Lung (tissue), 12 donors: ENCODE results near the gene PADI4. TPM values are rescaled to one million over a fixed set of nuclear protein-coding genes. Genes with fewer than 3 reads are reported as not detected.

Experiments
- ATAC-seq: fragments of 200-7000 bp; cut with Tn5 transposase; one replicate; pipeline ENCODE4 v1.9.1; 2020; ENCODE audit warnings: moderate number of reproducible peaks; ENCODE audit not compliant: insufficient read depth, low FRiP score
- DNase-seq, 3 donors: peaks; one replicate each; pipeline ENCODE4 v3.0.0-alpha.2; 2013 to 2017
- H3K27ac ChIP-seq, 2 donors: one replicate each; pipeline ENCODE4 v1.5.1; 2013; ENCODE audit warnings: mild to moderate bottlenecking in 2 of 2, moderate library complexity in 2 of 2, control low read depth in 1 of 2, inconsistent platforms in 1 of 2, low read depth in 1 of 2, low read length in 1 of 2
- H3K27me3 ChIP-seq, 3 donors: one replicate each; pipeline ENCODE4 v1.5.1; 2013; ENCODE audit warnings: low read length in 2 of 3; ENCODE audit not compliant: control insufficient read depth in 3 of 3, insufficient read depth in 3 of 3
- H3K36me3 ChIP-seq, 4 donors: one replicate each; pipeline ENCODE4 v1.5.1; 2013; ENCODE audit warnings: low read length in 4 of 4, mild to moderate bottlenecking in 1 of 4, moderate library complexity in 1 of 4; ENCODE audit not compliant: control insufficient read depth in 4 of 4, insufficient read depth in 4 of 4
- H3K4me1 ChIP-seq, 5 donors: one replicate each; pipeline ENCODE4 v1.5.1; 2013; ENCODE audit warnings: low read length in 5 of 5, mild to moderate bottlenecking in 2 of 5, moderate library complexity in 1 of 5; ENCODE audit not compliant: control insufficient read depth in 5 of 5, insufficient read depth in 5 of 5
- H3K4me3 ChIP-seq: one replicate; pipeline ENCODE4 v1.5.1; 2013; ENCODE audit warnings: mild to moderate bottlenecking, control low read depth, moderate library complexity
- H3K9ac ChIP-seq, 2 donors: one replicate each; pipeline ENCODE4 v1.5.1; 2013; ENCODE audit warnings: low read length in 2 of 2, control low read depth in 1 of 2; ENCODE audit not compliant: insufficient read depth in 1 of 2
- H3K9me3 ChIP-seq, 4 donors: one replicate each; pipeline ENCODE4 v1.5.1; 2013; ENCODE audit warnings: low read length in 3 of 4, mild to moderate bottlenecking in 1 of 4, moderate library complexity in 1 of 4; ENCODE audit not compliant: control insufficient read depth in 4 of 4, insufficient read depth in 3 of 4
- CTCF ChIP-seq: IDR thresholded peaks from 2 replicates; pipeline ENCODE4 v1.5.1; 2012; ENCODE audit warnings: mild to moderate bottlenecking; ENCODE audit errors: control extremely low read depth, extremely low read depth
- WGBS, 2 donors: extraction: QIAGEN DNeasy Blood & Tissue Kit; methylation state at CpG; one replicate each; pipeline ENCODE4 v1.1.7; 2013; 5-methylcytosine and 5-hydroxymethylcytosine counted together
- polyA plus RNA-seq, 2 donors: library from polyadenylated mRNA; stranded (reverse); fragments of 200-250 nt; gene quantifications; one replicate each; pipeline ENCODE4 v1.2.1, GENCODE V29; 2013
- total RNA-seq, 2 donors: library from RNA; depleted of rRNA in 1 of 2; stranded (reverse); fragments of >200 nt in 1 of 2; gene quantifications; one replicate each; pipeline ENCODE4 v1.2.1, GENCODE V29; 2014 to 2021
- donor health status: control.
- donor health status: control.
- donor health status: Bipolar disorder and iron deficiency.
- donor health status: healthy.
- donor health status: DM: yes; HTN: yes; CAD: no.

The PADI4 gene
- total and polyA plus RNA-seq, 4 donors: 1.7 to 22.5 (median 14.2) TPM

DNA sequence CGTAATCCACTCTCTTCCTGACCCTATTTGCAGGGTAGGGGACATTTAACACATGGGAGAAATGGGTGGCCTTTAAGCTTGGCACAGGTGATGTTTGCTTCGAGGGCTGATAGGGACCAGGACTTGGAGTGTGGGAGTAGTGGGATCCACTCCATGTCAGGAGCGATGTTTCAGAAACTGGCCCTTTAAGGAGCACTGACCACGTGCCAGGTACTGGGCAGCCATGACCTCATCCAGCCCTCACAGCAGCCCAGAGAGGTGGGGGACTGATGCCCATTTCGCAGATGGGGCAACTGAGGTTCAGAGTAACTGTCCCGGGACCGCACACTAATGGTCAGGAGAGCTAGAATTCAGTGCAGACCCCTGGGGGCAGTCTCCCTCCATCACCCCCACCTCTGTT lies 47.7 kb upstream of the PADI4 start:
- Histone ChIP-seq H3K36me3 (no peaks in the 10 kb centered on the region), H3K9ac (no peak overlapping the region), H3K4me3 (no peak overlapping the region), H3K4me1 (no peaks in the 10 kb centered on the region), H3K9me3 (peaks cover 0 to 2% (median 0%) of the 10 kb centered on the region in 4 donors), H3K27ac (no peak overlapping the region), H3K27me3 (no peaks in the 10 kb centered on the region)
- no peak for TF ChIP-seq CTCF
- DNase-seq (no peak), ATAC-seq (no peak)
- WGBS, 2 donors: 81 to 92% methylated on average over 7 of the region's 7 CpGs

DNA sequence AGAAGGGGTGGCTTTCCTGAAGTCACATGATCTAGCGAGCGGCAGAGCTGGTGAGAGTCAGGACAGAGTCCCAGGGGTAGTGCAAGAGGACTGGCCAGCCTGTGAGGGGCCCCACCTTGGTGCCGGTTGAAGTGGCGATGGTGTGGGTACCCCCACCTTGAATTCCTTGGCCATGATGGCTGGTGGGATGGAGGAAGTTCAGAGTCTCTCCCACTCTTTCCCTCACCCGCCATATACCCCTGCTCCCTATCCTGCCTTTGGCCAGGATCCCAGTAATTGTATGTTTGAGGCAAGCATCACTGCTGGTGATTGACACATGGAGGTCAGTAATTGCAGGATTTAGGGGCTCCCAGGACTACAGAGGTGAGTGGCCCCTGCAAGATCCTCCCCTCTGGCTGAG lies 47.3 kb upstream of the PADI4 start:
- Histone ChIP-seq H3K36me3 (no peaks in the 10 kb centered on the region), H3K9ac (no peak overlapping the region), H3K4me1 (no peaks in the 10 kb centered on the region), H3K27me3 (no peaks in the 10 kb centered on the region), H3K27ac (no peak overlapping the region), H3K9me3 (no peaks in the 10 kb centered on the region), H3K4me3 (no peak overlapping the region)
- no peak for DNase-seq
- WGBS, 2 donors: 83 to 89% methylated on average over 5 of the region's 5 CpGs
- ATAC-seq: no peak
- no peak for TF ChIP-seq CTCF

DNA sequence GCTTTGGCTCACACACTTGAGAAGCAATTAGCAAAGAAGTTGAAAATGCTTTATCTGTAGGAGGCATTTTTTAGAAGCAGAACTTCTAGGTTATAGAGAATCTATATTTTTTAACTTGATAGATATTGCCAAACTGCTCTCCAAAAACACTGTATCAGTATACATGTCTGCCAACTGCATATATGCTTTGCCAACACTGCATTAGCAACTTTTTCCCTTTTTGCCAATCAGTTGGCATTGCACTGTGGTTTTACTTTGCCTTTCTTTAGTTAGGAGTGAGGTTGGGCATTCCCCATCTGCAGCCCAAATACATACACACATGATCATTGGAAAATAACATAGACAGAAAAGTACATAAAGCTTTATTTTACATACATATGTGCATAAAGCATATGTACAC lies 44.1 kb upstream of the PADI4 start:
- Histone ChIP-seq H3K9me3 (peaks cover 0 to 2% (median 0%) of the 10 kb centered on the region in 4 donors), H3K9ac (no peak overlapping the region), H3K4me3 (no peak overlapping the region), H3K36me3 (no peaks in the 10 kb centered on the region), H3K27me3 (no peaks in the 10 kb centered on the region), H3K27ac (no peak overlapping the region), H3K4me1 (no peaks in the 10 kb centered on the region)
- DNase-seq: no peak
- no peak for TF ChIP-seq CTCF
- no peak for ATAC-seq

GRCh38 chr1:17264470-17264869 lies 43.5 kb upstream of the PADI4 start:
- 93 to 96% methylated on average over 5 of the region's 5 CpGs for WGBS, 2 donors
- Histone ChIP-seq H3K9me3 (peaks cover 0 to 2% (median 0%) of the 10 kb centered on the region in 4 donors), H3K4me1 (no peaks in the 10 kb centered on the region), H3K9ac (no peak overlapping the region), H3K27ac (no peak overlapping the region), H3K27me3 (no peaks in the 10 kb centered on the region), H3K36me3 (no peaks in the 10 kb centered on the region), H3K4me3 (no peak overlapping the region)
- TF ChIP-seq CTCF: no peak
- DNase-seq (no peak), ATAC-seq (no peak)
